Measurements from ENCODE around the gene LMAN1L. TPM values are rescaled to one million over a fixed set of nuclear protein-coding genes. Genes with fewer than 3 reads are reported as not detected.

LMAN1L gene
- total RNA-seq, 1 donor from 2014 or later: 0.65 TPM

DNA sequence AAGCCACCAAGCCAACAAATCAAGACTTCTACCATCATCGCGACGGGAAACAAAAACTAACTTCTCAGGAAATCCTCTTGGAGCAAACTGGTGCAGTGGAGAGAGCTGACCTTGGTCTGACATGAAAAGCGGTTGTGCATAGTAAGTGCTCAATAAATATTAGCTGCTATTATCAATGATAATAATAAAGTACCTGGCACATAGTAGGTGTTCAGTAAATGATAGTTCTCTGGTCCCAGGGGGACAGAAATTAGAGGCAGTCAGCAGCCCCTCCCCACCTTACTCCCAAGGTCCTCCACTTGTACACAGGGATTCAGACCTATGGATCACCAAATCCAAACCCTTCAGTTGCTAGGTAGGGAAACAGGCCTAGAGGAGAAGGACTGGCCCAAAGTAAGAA lies 36.7 kb upstream of the LMAN1L start:
- no peaks in the 10 kb centered on the region for H3K9me3 Mint-ChIP-seq
- no peak overlapping the region for H3K27ac Mint-ChIP-seq
- no peaks in the 10 kb centered on the region for H3K36me3 Mint-ChIP-seq
- H3K4me3 Mint-ChIP-seq: no peak overlapping the region
- H3K27me3 Mint-ChIP-seq (ENCODE audit: low read depth): peaks cover 3% of the 10 kb centered on the region
- H3K4me1 Mint-ChIP-seq: peaks cover 27% of the 10 kb centered on the region
- TF ChIP-seq, protein P1, sequence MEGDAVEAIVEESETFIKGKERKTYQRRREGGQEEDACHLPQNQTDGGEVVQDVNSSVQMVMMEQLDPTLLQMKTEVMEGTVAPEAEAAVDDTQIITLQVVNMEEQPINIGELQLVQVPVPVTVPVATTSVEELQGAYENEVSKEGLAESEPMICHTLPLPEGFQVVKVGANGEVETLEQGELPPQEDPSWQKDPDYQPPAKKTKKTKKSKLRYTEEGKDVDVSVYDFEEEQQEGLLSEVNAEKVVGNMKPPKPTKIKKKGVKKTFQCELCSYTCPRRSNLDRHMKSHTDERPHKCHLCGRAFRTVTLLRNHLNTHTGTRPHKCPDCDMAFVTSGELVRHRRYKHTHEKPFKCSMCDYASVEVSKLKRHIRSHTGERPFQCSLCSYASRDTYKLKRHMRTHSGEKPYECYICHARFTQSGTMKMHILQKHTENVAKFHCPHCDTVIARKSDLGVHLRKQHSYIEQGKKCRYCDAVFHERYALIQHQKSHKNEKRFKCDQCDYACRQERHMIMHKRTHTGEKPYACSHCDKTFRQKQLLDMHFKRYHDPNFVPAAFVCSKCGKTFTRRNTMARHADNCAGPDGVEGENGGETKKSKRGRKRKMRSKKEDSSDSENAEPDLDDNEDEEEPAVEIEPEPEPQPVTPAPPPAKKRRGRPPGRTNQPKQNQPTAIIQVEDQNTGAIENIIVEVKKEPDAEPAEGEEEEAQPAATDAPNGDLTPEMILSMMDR (IDR thresholded peaks at IDR 0.05; ENCODE audit: unreplicated experiment): no peak
- DNase-seq (ENCODE audit: low spot score in 2 of 2, unreplicated experiment in 2 of 2): no peak

DNA sequence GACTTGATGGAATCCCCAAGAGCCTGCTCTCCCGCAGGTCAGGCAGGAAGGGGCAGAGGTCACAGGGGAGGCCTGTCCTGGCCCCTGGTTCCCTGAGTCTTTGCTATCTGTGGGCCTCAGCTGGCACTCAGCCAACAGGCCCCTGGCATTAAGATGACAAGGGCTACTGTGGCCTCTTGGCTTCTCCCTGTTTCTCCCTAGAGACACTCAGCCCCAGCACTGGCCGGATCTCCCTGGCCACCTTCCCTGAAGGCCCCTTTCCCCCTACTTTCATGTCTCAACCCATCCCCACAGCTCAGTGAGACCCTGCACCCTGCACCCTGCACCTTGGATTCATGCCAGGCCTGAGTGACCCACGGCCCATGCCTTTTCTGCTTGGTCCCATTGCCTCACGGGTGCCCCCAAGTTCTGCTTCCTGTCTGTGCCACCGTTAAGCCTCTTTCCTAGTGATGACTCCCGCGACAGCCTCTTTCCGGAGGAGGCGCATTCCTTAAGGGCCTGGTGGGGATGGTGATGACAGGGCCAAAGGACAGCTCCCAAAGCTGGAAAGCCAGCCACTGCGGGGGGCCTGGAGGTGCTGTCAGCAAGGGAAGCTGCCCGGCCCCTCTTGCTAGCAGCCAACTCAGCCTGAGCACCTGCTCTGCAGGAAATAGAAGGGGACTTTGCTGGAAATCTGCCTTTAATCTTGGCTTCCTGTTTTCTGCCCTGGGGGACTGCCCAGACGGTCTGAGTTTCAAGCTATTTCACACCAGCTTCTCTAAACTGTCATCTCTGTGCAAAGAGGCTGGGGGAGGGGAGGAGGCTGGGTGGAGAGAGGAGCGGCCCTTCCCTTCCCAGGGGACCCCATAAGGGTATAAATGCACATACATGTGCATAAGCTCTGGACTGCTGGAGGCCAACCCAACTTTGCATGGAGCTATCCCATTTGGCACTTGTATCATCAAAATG lies 35.5 kb upstream of the LMAN1L start:
- Mint-ChIP-seq H3K4me1 (peaks cover 35% of the 10 kb centered on the region), H3K27me3 (ENCODE audit: low read depth) (peaks cover 2% of the 10 kb centered on the region), H3K27ac (no peak overlapping the region), H3K36me3 (no peaks in the 10 kb centered on the region), H3K4me3 (no peak overlapping the region), H3K9me3 (no peaks in the 10 kb centered on the region)
- TF ChIP-seq, protein P1 (IDR thresholded peaks at IDR 0.05; ENCODE audit: unreplicated experiment): no peak
- no peak for DNase-seq (ENCODE audit: low spot score in 2 of 2, unreplicated experiment in 2 of 2)

DNA sequence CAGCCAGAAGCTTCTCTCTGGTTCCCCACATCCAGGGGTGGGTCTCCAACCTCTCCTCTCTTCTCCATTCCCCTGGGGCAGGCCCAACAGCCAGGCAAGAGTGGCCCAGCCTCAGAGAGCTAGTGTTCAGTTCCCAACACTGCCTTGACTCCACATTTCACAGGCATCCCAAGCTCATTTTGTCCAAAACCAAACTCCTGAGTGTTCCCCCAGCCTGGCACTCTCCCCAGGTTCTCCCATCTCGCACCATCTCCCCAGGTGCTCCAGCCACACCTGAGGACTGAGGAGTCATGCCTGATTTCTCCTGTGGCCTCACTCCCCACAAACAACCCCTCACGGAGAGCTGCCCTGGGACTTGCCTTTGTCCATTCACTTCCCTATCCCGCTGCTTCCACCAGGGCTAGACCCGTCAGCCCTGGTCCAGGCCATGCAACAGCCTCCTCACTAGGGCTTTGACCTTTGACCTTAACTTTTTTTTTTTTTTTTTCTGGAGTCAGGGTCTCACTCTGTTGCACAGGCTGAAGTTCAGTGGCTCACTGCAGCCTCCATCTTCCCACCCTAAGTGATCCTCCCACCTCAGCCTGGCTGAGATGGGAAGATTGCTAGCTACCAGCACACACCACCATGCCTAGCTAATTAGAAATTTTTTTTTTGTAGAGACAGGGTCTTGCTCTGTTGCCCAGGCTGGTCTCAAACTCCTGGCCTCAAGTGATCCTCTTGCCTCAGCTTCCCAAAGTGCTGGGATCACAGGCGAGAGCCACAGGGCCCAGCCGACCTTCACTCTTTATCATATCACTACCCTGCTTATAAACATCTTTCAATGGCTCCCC lies 34.7 kb upstream of the LMAN1L start:
- Mint-ChIP-seq H3K27me3 (ENCODE audit: low read depth) (peaks cover 2% of the 10 kb centered on the region), H3K4me3 (no peak overlapping the region), H3K4me1 (peaks cover 38% of the 10 kb centered on the region), H3K9me3 (no peaks in the 10 kb centered on the region), H3K27ac (peak overlapping the region; percentile 48), H3K36me3 (no peaks in the 10 kb centered on the region)
- DNase-seq (ENCODE audit: low spot score in 2 of 2, unreplicated experiment in 2 of 2): no peak
- TF ChIP-seq, protein P1 (IDR thresholded peaks at IDR 0.05; ENCODE audit: unreplicated experiment): no peak

DNA sequence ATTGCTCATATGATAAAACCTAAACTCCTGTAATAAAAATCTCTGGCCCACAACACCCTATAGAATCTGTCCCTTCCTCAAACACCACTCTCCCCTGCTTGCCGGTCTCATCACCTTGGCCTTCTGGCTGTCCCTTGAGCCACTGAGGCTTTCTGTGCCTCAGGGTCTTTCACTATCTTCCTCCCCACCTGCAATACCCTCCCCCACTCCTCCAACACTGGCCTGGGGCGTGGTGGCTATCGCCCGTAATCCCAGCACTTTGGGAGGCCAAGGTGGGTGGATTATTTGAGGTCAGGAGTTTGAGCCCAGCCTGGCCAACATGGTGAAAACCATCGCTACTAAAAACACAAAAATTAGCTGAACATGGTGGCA lies 34.0 kb upstream of the LMAN1L start:
- Mint-ChIP-seq H3K27ac (peak overlapping the region; percentile 48), H3K4me1 (peaks cover 44% of the 10 kb centered on the region), H3K27me3 (ENCODE audit: low read depth) (peaks cover 2% of the 10 kb centered on the region), H3K36me3 (no peaks in the 10 kb centered on the region), H3K4me3 (no peak overlapping the region), H3K9me3 (no peaks in the 10 kb centered on the region)
- TF ChIP-seq, protein P1 (IDR thresholded peaks at IDR 0.05; ENCODE audit: unreplicated experiment): no peak
- no peak for DNase-seq (ENCODE audit: low spot score in 2 of 2, unreplicated experiment in 2 of 2)

DNA sequence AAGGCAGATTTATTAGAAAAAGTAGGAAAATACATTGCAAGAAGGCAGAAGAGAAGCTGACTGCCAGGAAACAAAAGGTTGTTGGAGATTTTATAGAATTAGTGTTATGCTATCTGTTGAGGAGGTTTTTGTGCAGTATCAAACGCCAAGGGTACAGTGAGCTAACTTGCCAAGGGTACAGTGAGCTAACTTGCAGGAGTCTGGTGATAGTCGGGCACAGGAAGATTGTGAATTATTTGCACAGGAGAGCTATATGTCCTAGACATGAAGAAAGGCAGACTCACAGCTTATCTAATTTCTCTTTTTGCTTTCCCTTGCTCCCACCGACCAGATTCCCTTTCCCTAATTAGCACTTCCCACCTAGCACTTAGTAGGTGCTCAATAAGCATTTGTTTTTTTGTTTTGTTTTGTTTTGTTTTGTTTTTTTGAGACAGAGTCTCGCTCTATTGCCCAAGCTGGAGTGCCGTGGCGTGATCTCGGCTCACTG lies 33.4 kb upstream of the LMAN1L start:
- Mint-ChIP-seq H3K36me3 (no peaks in the 10 kb centered on the region), H3K27me3 (ENCODE audit: low read depth) (peaks cover 2% of the 10 kb centered on the region), H3K4me1 (peaks cover 49% of the 10 kb centered on the region), H3K4me3 (no peak overlapping the region), H3K27ac (no peak overlapping the region), H3K9me3 (no peaks in the 10 kb centered on the region)
- no peak for DNase-seq (ENCODE audit: low spot score in 2 of 2, unreplicated experiment in 2 of 2)
- TF ChIP-seq, protein P1 (IDR thresholded peaks at IDR 0.05; ENCODE audit: unreplicated experiment): no peak
